Ascending aorta (tissue), 2 donors: ENCODE data around the gene LRRC40. TPM values are rescaled to one million over a fixed set of nuclear protein-coding genes. Genes with fewer than 3 reads are reported as not detected.

Source experiments
- DNase-seq, 2 donors: peaks; one replicate each; pipeline ENCODE4 v3.0.0-alpha.2; 2019; ENCODE audit warnings: low spot score in 2 of 2
- H3K27ac ChIP-seq, 2 donors: fragments of 200-600 bp; sonication (generic); one replicate each; pipeline ENCODE4 v1.5.1; 2016 to 2017; ENCODE audit warnings: mild to moderate bottlenecking in 1 of 2
- H3K27me3 ChIP-seq: fragments of 200-600 bp; sonication (generic); one replicate; pipeline ENCODE4 v1.5.1; 2017
- H3K36me3 ChIP-seq, 2 donors: fragments of 200-600 bp; sonication (generic); one replicate each; pipeline ENCODE4 v1.5.1; 2016
- H3K4me1 ChIP-seq, 2 donors: fragments of 200-600 bp; sonication (generic); one replicate each; pipeline ENCODE4 v1.5.1; 2016 to 2017; ENCODE audit warnings: mild to moderate bottlenecking in 1 of 2
- H3K4me3 ChIP-seq, 2 donors: fragments of 200-600 bp; sonication (generic); one replicate each; pipeline ENCODE4 v1.5.1; 2016 to 2017; ENCODE audit warnings: mild to moderate bottlenecking in 1 of 2
- H3K9me3 ChIP-seq, 2 donors: fragments of 200-600 bp; sonication (generic); one replicate each; pipeline ENCODE4 v1.5.1; 2016
- CTCF ChIP-seq, 3 experiments: fragments of 200-600 bp in 2 of 3; fragments of 450-650 bp in 1 of 3; sonication (generic) in 2 of 3; IDR thresholded peaks; one replicate each; pipeline ENCODE4 v1.5.1; 2016 to 2019; ENCODE audit warnings: antibody characterized with exemption in 3 of 3, mild to moderate bottlenecking in 1 of 3, moderate library complexity in 1 of 3
- intact Hi-C: fragments of 100-400 bp; cut with DNase I; formaldehyde crosslinking; loops from one replicate; pipeline ENCODE4 v1.15.1; 2023
- total RNA-seq: library from RNA; depleted of rRNA; stranded (reverse); fragments of >200 nt; gene quantifications from one replicate; pipeline ENCODE4 v1.1.0, GENCODE V29; 2016

LRRC40 gene
- total RNA-seq, 1 donor from 2014 or later: 10.6 TPM

GRCh38 chr1:70101774-70102173, 103.6 kb downstream of the LRRC40 start:
- no peaks in the 10 kb centered on the region for H3K9me3 ChIP-seq
- TF ChIP-seq CTCF (IDR thresholded peaks at IDR 0.05): no peak
- intact Hi-C loops: no loop called here
- H3K27me3 ChIP-seq: no peaks in the 10 kb centered on the region
- no peak overlapping the region for H3K4me3 ChIP-seq
- no peak for DNase-seq
- H3K27ac ChIP-seq: no peak overlapping the region
- H3K4me1 ChIP-seq: no peaks in the 10 kb centered on the region
- no peaks in the 10 kb centered on the region for H3K36me3 ChIP-seq

GRCh38 chr1:70101231-70101630, 104.1 kb downstream of the LRRC40 start:
- Histone ChIP-seq H3K27ac (no peak overlapping the region), H3K4me1 (no peaks in the 10 kb centered on the region), H3K36me3 (no peaks in the 10 kb centered on the region), H3K9me3 (no peaks in the 10 kb centered on the region), H3K4me3 (no peak overlapping the region), H3K27me3 (no peaks in the 10 kb centered on the region)
- TF ChIP-seq CTCF (IDR thresholded peaks at IDR 0.05): no peak
- DNase-seq: no peak
- intact Hi-C loops: no loop called here

Other genes with a start within 250 kb of the LRRC40 start
- 81.0 TPM for gene SRSF11, start 15.8 kb upstream of the LRRC40 start, total RNA-seq
- gene ANKRD13C, start 149.1 kb upstream of the LRRC40 start, total RNA-seq: 30.2 TPM
- gene CTH, start 205.7 kb upstream of the LRRC40 start, total RNA-seq: 4.3 TPM